CD4-positive, alpha-beta T cell (primary cell): Measurements from ENCODE around the gene NRROS. TPM values are rescaled to one million over a fixed set of nuclear protein-coding genes. Genes with fewer than 3 reads are reported as not detected.
A peak's percentile ranks its signal among the peaks of the same experiment; 100 is the strongest.

Experiments used
- ATAC-seq: fragments of 200-7000 bp; cut with Tn5 transposase; one replicate; pipeline ENCODE4 v1.10.0; 2022; ENCODE audit warnings: mild to moderate bottlenecking; ENCODE audit not compliant: poor library complexity
- CTCF ChIA-PET: fragments of 350-600 bp; sonication (Branson Sonifier 250); formaldehyde crosslinking; loops from one replicate; lab custom pipeline; 2021; ENCODE audit warnings: antibody characterized with exemption, inconsistent platforms; lab: Charles Lee
- POLR2A ChIA-PET: fragments of 350-600 bp; sonication (Branson Sonifier 250); formaldehyde crosslinking; loops from one replicate; lab custom pipeline; 2021; ENCODE audit warnings: antibody characterized with exemption, inconsistent platforms; lab: Charles Lee
- DNase-seq, 14 experiments: peaks; one replicate each; pipeline ENCODE4 v3.0.0-alpha.2; 2013 to 2020; ENCODE audit warnings: mixed read lengths in 2 of 14
- H3K27ac ChIP-seq, 2 donors: one replicate each; pipeline versions ENCODE4 v1.5.1 to v1.7.0; 2013; ENCODE audit warnings: low read length in 2 of 2, low read depth in 1 of 2, mild to moderate bottlenecking in 1 of 2
- H3K27me3 ChIP-seq, 2 experiments: 1 replicate in 1 of 2; 2 replicates in 1 of 2; pipeline versions ENCODE4 v1.6.1 to v1.7.0; 2013; ENCODE audit warnings: low read length in 2 of 2, control low read depth in 1 of 2, mild to moderate bottlenecking in 1 of 2, moderate library complexity in 1 of 2; ENCODE audit not compliant: insufficient read depth in 2 of 2, control insufficient read depth in 1 of 2
- H3K36me3 ChIP-seq: one replicate; pipeline ENCODE4 v1.6.1; 2013; ENCODE audit warnings: low read length, control low read depth; ENCODE audit not compliant: insufficient read depth
- H3K4me1 ChIP-seq: one replicate; pipeline ENCODE4 v1.6.1; 2013; ENCODE audit warnings: low read length, control low read depth; ENCODE audit not compliant: insufficient read depth
- H3K4me3 ChIP-seq: one replicate; pipeline ENCODE4 v1.5.1; 2013; ENCODE audit warnings: mild to moderate bottlenecking, low read length, moderate library complexity
- H3K9me3 ChIP-seq, 2 experiments: 1 replicate in 1 of 2; 2 replicates in 1 of 2; pipeline versions ENCODE4 v1.6.1 to v1.7.0; 2013; ENCODE audit warnings: low read length in 2 of 2, mild to moderate bottlenecking in 2 of 2, control low read depth in 1 of 2, moderate library complexity in 1 of 2; ENCODE audit not compliant: control insufficient read depth in 1 of 2, insufficient read depth in 1 of 2
- H3K27ac Mint-ChIP-seq: one replicate; pipeline ENCODE4 v1.8.0; 2020; ENCODE audit warnings: mixed read lengths
- H3K27me3 Mint-ChIP-seq: one replicate; pipeline ENCODE4 v1.8.0; 2021; ENCODE audit warnings: mixed read lengths
- H3K36me3 Mint-ChIP-seq: one replicate; pipeline ENCODE4 v1.8.0; 2021; ENCODE audit warnings: low read depth, mixed read lengths
- H3K4me1 Mint-ChIP-seq: one replicate; pipeline ENCODE4 v1.8.0; 2021; ENCODE audit warnings: low read depth, mixed read lengths
- H3K4me3 Mint-ChIP-seq: one replicate; pipeline ENCODE4 v1.8.0; 2020; ENCODE audit warnings: mild to moderate bottlenecking, mixed read lengths
- H3K9me3 Mint-ChIP-seq: one replicate; pipeline ENCODE4 v1.8.0; 2020; ENCODE audit warnings: mixed read lengths
- CTCF ChIP-seq: fragments of 200-600 bp; IDR thresholded peaks from one replicate; pipeline ENCODE4 v1.8.0; 2022; ENCODE audit warnings: antibody characterized with exemption, mild to moderate bottlenecking
- intact Hi-C, 2 experiments: fragments of 100-400 bp; cut with DNase I in 1 of 2; cut with micrococcal nuclease in 1 of 2; formaldehyde crosslinking; loops; one replicate each; pipeline versions ENCODE4 v1.15.1 to v1.9.0; 2023 to 2025; cut with DNase I, micrococcal nuclease
- total RNA-seq, 174 experiments: library from RNA in 2 of 174; stranded (reverse) in 2 of 174; gene quantifications; one replicate each; pipeline ENCODE4 v1.2.3 and lab custom pipeline; 2021 to 2026

NRROS gene
- total RNA-seq, 2 experiments from 2014 or later, result 7.4 to 8.4 TPM

- H3K27me3 Mint-ChIP-seq, result no peaks in the 10 kb centered on the region
- DNase-seq (no peak), ATAC-seq (no peak)
- POLR2A ChIA-PET, result interaction anchor here (0.8 kb wide), 1 partner anchor 19 kb away, joined by 4 read pairs; no protein-coding TSS in a partner anchor
- Histone ChIP-seq H3K36me3 (no peaks in the 10 kb centered on the region), H3K9me3 (no peaks in the 10 kb centered on the region), H3K4me3 (peak overlapping the region; percentile 25), H3K27me3 (no peaks in the 10 kb centered on the region), H3K4me1 (peaks cover 11% of the 10 kb centered on the region), H3K27ac (no peak overlapping the region)
- H3K27ac Mint-ChIP-seq, result no peak overlapping the region
- no peaks in the 10 kb centered on the region for H3K9me3 Mint-ChIP-seq
- intact Hi-C loops, result no loop called here
- no peak for TF ChIP-seq CTCF
- H3K4me1 Mint-ChIP-seq, result no peaks in the 10 kb centered on the region
- no peaks in the 10 kb centered on the region for H3K36me3 Mint-ChIP-seq
- H3K4me3 Mint-ChIP-seq, result no peak overlapping the region
- CTCF ChIA-PET, result interaction anchor here (1.2 to 1.3 kb wide), 2 partner anchors 47 to 82 kb away, joined by 3 to 5 read pairs; no protein-coding TSS in a partner anchor
These were observed 51.9 kb downstream of the NRROS start for GRCh38 chr3:196691386-196691785.

- Histone ChIP-seq H3K27ac (no peak overlapping the region), H3K36me3 (no peaks in the 10 kb centered on the region), H3K4me3 (no peak overlapping the region), H3K4me1 (peaks cover 11% of the 10 kb centered on the region), H3K27me3 (no peaks in the 10 kb centered on the region), H3K9me3 (no peaks in the 10 kb centered on the region)
- ChIA-PET POLR2A (interaction anchor here (0.6 to 1.5 kb wide), 5 partner anchors 55 to 90 kb away, joined by 3 to 6 read pairs (median 4); partner anchors contain the start of gene NRROS), CTCF (interaction anchor here (0.7 to 1.4 kb wide), 4 partner anchors 9 to 85 kb away, joined by 3 to 5 read pairs (median 4); no protein-coding TSS in a partner anchor)
- H3K9me3 Mint-ChIP-seq, result no peaks in the 10 kb centered on the region
- H3K27me3 Mint-ChIP-seq, result no peaks in the 10 kb centered on the region
- intact Hi-C loops, result no loop called here
- peak; percentile 28 for TF ChIP-seq CTCF
- no peak overlapping the region for H3K4me3 Mint-ChIP-seq
- no peaks in the 10 kb centered on the region for H3K36me3 Mint-ChIP-seq
- DNase-seq (peak in 4 of 14 experiments; percentile 30 to 70 (median 62)), ATAC-seq (peak; percentile 78)
- no peaks in the 10 kb centered on the region for H3K4me1 Mint-ChIP-seq
- H3K27ac Mint-ChIP-seq, result no peak overlapping the region
These were observed 54.7 kb downstream of the NRROS start for GRCh38 chr3:196694202-196694638.

DNA sequence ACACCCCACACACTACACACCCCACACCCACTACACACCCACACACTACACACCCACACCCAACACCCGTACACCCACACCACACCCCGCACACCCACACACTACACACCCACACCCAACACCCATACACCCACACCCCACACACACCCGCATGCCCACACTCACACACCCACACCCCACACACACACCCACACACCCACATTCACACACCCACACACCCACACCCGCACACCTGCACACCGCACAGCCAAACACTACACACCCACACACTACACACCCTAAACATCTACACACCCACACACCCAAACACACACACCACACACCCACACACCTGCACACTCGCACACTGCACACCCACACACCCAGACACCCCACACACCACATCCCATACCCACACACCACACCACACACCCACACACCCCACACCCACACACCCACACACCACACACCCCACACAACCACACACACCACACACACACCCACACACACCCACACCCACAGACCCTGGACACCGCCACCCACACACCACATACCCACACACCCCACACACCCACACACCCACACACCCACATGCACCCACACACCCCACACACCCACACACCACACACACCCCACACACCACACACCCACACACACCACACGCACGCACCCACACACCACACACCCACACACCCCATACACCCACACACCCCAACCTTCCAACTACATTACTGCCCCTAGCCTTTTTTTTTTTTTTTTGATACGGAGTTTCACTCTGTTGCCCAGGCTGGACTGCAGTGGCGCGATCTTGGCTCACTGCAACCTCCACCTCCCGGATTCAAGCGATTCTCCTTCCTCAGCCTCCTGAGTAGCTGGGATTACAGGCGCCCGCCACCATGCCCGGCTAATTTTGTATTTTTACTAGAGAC lies 55.7 kb downstream of the NRROS start:
- Histone ChIP-seq H3K36me3 (no peaks in the 10 kb centered on the region), H3K27ac (no peak overlapping the region), H3K9me3 (no peaks in the 10 kb centered on the region), H3K4me1 (peaks cover 11% of the 10 kb centered on the region), H3K27me3 (no peaks in the 10 kb centered on the region), H3K4me3 (no peak overlapping the region)
- ChIA-PET POLR2A (interaction anchor here (0.6 kb wide), 1 partner anchor 16 kb away, joined by 3 read pairs; no protein-coding TSS in a partner anchor), CTCF (interaction anchor here (1.0 kb wide), 1 partner anchor 80 kb away, joined by 3 read pairs; no protein-coding TSS in a partner anchor)
- intact Hi-C loops, result no loop called here
- Mint-ChIP-seq H3K27me3 (no peaks in the 10 kb centered on the region), H3K4me3 (no peak overlapping the region), H3K36me3 (no peaks in the 10 kb centered on the region), H3K9me3 (no peaks in the 10 kb centered on the region), H3K27ac (peak overlapping the region; percentile 36), H3K4me1 (no peaks in the 10 kb centered on the region)
- no peak for TF ChIP-seq CTCF
- ATAC-seq (no peak), DNase-seq (peak in 1 of 14 experiments; percentile 30)
